AG08396 (cell line): ENCODE measurements around the gene NONO.
"Not testable (repeated sequence)": the region's sequence is repeated elsewhere in the genome, so short reads cannot be mapped to it uniquely, and the experiment has no call there.

Experiments
- DNase-seq: peaks from one replicate; pipeline ENCODE4 v3.0.0; 2012; ENCODE audit warnings: low spot score, mixed read lengths

NONO gene, protein sequence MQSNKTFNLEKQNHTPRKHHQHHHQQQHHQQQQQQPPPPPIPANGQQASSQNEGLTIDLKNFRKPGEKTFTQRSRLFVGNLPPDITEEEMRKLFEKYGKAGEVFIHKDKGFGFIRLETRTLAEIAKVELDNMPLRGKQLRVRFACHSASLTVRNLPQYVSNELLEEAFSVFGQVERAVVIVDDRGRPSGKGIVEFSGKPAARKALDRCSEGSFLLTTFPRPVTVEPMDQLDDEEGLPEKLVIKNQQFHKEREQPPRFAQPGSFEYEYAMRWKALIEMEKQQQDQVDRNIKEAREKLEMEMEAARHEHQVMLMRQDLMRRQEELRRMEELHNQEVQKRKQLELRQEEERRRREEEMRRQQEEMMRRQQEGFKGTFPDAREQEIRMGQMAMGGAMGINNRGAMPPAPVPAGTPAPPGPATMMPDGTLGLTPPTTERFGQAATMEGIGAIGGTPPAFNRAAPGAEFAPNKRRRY

DNA sequence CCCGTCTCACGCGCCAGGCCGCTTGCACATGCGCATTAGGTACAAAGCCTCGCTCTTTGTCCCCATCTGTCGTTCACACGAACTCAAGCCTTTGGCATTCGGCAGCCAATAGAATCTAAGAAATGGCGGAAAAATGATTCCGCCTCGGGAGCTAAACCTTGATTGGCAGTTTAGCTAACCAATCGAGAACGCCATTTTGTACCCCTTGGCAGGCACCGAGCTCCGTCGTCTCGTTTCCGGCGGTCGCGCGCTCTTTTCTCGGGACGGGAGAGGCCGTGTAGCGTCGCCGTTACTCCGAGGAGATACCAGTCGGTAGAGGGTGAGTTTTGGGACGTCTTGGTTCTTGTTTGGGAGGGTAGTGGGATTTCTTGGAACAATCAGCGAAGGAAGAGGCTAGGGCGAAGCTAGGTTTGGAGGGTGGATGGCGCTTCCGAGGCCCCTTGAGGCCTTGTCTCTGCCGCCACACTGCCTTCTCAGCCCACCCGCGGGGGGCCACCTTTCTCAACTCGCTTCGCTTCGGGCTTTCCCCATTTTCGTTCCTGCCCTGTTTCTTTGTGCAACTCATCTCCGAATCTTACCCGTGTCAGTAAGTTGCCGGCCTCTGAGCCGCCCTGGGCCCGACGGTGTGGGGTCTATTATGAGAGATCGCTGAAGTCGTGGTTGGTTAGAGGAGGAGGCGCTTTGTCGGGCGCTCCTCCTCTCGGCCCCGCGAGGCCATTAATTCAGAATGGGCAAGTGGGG, at the start of gene NONO:
TSS of gene NONO (plus strand) at position 233 of the 741 bp plus-strand sequence. CDS start 7,003 bp downstream, outside the sequence.
- DNase-seq, result peak; percentile 85

DNA sequence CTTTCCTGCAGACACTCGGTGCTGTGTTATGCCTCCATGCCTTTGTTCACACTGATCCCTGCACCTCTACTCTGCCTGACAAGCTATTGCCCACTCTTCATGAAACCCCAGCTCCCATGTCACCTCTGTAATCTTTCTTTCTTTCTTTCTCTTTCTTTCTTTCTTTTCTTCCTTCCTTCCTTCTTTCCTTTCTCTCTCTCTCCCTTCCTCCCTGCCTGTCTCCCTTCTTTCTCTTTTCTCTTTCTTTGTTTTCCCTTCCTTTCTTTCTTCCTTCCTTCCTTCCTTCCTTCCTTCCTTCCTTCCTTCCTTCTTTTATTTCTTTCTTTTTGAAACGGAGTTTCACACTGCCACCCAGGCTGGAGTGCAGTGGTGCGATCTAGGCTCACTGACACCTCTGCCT, 48.0 kb upstream of the NONO start:
- no peak for DNase-seq

DNA sequence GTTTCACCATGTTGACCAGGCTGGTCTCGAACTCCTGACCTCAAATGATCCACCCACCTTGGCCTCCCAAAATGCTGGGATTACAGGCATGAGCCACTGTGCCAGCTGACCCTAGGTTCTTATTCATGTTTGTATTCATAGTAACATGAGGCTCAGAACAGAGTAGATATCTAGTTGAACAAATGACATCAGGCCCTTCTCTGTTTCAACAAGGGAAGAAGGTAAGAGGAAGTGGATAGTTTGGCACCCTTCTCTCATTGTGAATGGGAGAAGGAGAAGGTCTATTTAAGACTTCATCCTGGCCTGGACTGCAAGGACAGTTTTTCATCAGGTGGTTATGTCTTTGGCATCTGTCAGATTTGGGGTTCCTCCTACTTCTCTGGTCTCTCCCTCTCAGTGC, 46.6 kb upstream of the NONO start:
- no peak for DNase-seq

DNA sequence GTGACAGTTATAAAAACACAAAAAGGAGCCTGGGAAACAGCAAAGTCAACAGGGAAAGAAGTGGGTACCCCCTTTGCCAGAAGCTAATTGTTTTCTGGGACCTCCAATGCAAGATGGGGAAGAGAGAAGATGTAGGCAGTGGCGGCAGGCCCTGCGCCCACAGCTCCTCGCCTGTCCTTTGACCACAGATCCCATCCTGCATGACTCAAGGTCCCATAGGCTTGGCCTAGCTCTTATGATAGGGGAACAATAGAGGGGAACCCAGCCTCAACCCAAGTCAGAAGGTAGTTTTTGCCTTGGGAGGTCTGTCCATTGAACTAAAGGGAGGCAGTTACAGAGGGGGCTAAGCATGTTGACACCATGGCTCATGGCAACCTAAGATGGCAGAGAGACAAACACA, 43.7 kb upstream of the NONO start:
- no peak for DNase-seq

DNA sequence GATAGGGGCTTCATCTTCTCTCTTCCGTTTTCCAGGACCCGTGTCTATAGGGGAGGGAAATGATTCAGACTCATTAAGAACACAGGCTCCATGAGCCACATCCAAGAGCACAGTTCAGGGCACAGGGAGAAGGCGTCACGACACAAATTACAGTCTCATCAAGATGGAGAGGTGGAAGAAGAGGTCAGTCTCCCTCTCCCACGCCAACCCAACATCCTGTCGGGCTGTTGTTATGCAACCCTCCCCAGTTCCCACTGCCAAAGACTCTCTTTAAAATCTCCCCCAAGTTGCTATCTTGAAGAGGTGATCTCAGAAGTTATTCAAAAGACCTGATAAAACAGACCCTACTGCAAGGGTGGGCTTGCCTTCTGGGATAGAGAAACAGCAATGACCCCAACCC, 42.1 kb upstream of the NONO start:
- no peak for DNase-seq

DNA sequence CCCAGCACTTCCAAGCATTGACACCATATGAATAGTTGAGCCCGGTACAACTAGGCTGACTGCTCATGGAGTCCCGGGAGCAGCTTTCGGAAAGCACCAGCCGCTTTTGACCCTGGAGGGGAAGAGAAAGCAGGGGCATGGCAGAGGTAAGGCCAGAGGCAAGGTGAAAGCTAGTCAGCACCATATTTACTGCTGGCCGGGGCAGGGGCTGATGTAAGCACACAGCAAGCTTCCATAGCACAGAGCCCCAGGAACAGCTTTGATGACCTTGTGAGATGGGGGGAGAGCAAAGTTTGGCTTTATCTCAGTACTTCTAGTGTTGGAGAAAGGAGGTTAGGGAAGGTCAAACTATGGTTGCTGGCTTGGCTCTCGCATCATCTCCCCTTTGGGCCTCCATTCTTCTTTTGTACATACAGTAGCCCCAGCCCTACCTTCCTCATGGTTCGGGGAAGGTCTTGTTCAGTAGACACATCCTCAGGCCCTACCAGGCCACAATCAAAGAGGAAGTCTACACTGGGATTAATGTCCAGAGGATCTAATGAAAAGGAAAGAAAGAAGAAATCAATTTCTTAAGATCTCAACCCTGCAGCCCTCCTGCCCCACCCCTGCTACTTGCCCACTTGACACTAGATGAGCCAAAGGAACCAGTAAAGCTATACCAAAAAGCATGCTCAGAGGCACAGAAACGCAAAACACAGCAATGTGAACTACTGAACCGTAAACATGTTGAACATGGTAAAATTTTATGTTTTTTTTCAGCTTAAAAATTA, 38.9 kb upstream of the NONO start:
- no peak for DNase-seq

DNA sequence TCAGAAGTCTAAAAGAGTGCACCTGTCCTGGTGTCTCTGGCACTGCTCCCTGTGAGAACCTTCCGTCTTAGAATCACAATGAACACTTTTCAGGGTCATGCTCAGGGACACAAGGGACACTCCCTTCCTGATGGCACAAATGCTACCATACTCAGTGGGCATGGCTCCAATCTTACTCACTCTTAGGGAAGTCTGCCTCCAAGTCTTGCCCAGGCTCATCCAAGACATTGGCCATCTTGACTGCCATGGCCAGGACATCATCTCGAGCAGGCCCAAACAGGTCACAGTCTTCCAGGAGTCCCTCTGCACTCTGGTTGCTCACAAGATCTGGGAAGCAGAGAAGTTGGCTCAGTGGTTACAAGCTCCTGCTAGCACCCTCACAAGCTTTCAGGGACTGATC, 38.3 kb upstream of the NONO start:
- DNase-seq, result no peak

DNA sequence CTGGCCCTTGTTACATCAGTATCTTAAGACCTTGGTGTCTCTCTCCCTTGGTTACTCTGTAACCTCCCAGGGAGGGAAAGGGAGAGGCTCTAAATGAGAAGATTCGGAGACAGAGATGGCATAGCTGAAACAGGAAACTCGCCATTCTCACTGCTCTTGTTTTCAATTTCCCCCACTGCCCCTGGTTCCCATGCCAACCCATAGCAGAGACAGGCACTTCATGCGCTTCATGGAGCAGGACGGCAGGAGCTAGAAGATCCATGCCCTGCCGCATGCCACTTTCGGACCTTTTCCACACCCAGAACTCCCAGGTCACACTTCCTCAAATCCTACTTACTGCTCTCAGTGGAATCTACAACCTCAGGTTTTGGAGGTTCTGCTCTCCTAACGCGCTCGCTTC, 32.6 kb upstream of the NONO start:
- no peak for DNase-seq

DNA sequence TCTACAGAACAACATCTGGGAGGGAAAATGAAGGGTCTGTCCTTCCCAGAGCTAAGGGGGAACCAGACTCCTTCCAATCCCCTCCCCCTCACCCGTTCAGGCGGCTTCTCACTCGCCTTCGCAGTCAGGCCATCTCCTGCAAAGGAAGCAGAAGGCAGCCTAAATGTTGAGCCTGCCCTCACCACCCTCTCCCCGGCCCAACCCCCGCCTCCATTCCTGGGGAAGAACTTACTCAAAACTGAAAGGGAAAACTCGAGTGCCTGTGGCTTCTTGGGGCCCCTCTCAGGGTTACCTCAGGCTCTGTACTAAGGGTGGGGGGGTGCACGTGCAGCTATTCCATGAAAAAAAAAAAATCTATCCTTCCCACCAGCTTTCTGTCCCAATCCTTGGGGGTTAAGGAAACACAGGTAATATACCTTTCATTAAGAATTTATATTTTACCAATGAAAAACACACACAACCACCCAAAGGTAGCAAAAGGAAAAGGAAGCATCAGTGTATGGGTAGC, 31.9 kb upstream of the NONO start:
- no peak for DNase-seq

DNA sequence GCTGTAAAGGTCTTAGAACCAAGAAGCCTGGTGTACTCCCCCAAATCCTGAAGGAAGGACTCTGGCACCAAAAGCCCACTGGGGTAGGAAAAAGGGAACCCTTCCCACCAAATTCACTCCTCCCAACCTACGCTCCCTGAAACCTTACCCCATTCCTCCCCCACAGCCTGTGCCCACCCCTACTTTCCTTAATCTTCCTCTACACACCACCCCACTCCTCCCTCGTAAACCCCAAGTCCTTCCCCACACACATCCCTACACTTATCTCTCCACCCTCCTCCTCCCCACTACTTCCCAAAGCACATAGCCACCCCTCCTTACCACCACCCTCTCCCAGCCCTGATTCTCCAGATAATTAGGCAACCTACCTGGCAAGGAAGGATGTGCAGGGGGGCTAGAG, 31.2 kb upstream of the NONO start:
- DNase-seq, result no peak

DNA sequence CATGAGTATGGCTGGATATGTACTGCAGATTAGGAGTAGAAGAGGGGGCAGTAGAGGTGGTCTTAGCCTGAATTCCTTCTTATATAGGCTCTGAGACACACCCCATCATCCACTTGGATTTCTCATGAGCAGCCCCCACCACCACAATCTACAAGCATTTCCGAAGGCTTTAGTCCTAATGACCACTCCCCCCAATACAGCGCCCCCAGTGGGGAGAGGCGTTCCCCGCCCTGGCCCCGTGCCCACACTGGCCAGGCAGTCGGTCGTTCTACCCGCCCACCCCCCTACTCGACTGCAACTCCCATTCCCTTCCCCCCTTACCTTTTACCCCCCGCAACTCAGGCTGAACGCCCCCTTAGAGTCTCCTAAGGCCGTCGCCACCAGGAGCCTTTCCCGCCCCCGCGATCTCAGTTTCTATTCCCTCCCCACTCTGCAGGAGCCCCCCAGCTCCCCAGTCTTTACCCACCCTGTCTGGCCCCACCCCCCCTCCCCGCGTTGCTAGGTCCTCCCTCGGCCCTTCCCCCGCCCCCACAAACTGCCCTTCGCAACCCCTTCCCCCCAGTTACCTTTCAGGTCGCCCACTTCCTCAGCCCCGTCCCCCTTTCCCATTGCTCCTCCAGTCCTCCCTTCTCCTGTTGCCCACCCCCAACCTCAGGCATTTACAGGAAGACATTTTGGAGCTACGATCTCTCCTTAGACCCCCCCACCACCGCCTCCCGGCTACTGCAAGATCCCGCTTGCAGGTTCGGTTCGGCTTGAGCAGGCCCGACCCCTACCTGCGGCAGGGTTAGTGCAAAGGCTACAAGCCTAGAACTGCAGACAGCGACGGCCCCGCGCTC, 30.0 kb upstream of the NONO start:
- peak; percentile 57 for DNase-seq

DNA sequence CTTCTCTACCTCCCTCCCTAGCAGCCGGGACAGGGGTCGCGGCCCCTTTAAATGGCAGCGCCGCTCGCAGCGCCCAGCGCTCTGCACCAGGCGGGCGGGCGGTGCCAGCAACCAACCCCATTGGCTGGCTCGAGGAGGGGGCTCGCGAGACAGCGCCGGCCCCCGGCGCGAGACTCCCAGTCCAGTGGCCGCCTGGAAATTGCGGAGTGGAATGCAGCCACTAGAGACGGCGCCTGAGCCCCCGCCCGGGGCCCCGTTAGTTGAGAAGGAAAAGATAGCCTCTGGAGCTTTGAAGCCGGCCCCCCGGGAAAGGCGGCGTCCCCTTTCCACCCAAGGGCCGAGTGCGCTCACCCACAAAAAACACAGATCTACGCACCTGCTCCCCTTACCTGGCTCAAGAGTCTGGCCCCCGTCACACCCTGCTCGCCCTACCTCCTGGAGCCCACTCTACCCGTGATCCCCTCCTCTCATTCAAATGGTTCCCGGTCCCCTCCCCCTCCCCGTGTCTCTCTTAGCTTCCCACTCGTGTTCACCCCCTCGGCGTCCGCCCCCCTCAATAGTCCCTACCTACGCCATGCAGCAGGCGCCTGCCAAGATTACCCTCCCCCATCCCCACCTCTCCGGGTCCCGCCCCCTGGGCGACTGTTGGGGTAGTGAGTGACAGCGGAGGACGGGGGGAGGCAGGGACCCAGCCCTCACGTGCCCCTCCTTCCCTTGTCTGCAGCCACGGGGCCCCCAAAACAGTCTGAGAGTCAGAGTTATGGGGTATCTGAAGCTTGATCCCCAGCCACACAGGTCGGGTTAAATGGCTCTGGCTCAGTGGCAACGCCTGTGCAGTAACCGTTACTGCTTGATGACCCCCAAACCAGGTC, 29.1 kb upstream of the NONO start, which contains the start of gene ZMYM3:
TSS of gene ZMYM3 (minus strand) at position 49 of the 872 bp plus-strand sequence. CDS start 885 bp downstream, outside the sequence.
- peak; percentile 92 for DNase-seq

DNA sequence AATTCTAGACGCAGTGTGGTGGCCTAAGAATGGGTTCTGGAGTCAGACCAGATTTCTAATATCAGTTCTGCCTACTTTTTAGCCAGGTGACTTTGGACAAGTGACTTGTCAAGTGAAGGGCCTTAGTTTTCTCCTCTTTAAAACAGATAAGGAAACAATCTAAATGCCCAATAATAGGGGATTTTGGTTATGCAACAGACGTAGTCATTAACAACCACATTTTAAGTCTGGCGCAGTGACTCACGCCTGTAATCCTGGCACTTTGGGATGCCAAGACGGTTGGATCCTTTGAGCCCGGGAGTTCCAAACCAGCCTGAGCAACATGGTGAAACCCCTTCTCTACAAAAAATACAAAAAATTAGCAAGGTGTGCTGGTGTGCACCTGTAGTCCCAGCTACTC, 27.4 kb upstream of the NONO start:
- DNase-seq, result no peak

DNA sequence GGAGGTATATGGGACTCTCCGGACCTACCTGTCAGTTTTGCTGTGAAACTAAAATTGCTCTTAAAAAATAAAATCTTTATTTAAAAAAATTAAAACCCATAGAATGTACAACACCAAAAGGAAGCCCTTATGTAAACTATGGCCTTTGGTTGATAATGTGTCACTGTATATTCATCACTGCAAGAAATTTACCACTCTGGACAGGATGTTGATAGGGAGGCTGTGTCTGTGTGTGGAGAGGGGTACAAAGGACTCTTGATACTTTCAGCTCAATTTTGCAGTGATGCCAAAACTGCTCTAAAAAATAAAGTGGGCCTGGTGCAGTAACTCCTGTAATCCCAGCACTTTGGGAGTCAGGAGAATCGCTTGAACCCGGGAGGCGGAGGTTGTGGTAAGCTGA, 26.6 kb upstream of the NONO start:
- DNase-seq, result no peak

DNA sequence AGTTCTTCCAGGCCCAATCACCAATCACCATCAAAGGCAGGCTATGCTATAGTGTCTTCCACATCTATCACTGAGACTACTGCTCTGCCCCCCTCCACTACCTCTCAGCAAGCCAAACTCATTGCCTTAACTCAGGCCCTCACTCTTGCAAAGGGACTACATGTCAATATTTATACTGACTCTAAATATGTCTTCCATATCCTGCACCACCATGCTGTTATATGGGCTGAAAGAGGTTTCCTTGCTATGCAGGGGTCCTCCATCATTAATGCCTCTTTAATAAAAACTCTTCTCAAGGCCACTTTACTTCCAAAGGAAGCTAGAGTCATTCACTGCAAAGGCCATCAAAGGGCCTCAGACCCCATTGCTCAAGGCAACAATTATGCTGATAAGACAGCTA, 14.8 kb upstream of the NONO start:
- not testable (repeated sequence) for DNase-seq

DNA sequence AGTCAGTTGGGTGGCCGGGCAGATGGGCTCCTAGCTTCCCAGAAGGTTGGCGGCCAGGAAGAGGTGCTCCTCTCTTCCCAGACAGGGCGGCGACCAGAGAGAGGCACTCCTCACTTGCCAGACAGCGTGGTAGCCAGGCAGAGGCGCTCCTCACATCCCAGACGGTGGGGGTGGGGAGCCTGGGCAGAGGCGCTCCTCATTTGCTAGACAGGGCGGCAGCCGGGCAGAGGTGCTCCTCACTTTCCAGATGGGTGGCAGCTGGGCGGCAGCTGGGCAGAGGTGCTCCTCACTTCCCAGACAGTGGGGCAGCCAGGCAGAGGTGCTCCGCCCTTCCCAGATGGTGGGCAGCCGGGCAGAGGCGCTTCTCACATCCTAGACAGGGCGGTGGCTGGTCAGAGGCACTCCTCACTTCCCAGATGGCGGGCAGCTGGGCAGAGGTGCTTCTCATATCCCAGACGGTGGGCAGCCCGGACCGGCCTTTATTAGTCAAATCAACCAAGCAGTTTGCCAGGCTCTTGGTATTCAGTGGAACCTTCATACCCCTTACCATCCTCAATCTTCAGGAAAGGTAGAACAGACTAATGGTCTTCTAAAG, 13.5 kb upstream of the NONO start:
- DNase-seq, result no peak

DNA sequence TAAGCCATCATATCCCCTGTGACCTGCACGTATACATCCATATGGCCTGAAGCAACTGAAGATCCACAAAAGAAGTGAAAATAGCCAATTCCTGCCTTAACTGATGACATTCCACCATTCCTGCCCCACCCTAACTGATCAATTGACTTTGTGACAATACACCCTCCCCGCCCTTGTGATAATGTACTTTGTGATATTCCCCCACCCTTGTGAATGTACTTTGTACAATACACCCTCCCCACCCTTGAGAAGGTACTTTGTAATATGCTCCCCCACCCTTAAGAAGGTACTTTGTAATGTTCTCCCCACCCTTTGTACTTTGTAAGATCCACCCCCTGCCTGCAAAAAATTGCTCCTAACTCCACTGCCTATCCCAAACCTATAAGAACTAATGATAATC, 11.1 kb upstream of the NONO start:
- DNase-seq, result not testable (repeated sequence)

DNA sequence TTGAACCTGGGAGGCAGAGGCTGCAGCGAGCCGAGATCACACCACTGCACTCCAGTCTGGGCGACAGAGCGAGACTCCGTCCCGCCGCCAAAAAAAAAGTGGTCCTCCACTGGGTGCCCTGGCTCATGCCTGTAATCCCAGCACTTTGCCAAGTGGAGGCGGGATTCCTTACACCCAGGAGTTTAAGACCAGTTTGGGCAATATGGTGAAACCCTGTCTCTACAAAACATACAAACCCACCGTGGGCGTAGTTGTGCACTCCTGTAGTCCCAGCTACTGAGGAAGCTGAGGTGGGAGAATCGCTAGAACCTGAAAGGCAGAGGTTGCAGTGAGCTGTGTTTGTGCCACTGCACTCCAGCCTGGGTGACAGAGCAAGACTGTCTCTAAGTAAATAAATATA, 2.1 kb upstream of the NONO start:
- DNase-seq, result not testable (repeated sequence)

DNA sequence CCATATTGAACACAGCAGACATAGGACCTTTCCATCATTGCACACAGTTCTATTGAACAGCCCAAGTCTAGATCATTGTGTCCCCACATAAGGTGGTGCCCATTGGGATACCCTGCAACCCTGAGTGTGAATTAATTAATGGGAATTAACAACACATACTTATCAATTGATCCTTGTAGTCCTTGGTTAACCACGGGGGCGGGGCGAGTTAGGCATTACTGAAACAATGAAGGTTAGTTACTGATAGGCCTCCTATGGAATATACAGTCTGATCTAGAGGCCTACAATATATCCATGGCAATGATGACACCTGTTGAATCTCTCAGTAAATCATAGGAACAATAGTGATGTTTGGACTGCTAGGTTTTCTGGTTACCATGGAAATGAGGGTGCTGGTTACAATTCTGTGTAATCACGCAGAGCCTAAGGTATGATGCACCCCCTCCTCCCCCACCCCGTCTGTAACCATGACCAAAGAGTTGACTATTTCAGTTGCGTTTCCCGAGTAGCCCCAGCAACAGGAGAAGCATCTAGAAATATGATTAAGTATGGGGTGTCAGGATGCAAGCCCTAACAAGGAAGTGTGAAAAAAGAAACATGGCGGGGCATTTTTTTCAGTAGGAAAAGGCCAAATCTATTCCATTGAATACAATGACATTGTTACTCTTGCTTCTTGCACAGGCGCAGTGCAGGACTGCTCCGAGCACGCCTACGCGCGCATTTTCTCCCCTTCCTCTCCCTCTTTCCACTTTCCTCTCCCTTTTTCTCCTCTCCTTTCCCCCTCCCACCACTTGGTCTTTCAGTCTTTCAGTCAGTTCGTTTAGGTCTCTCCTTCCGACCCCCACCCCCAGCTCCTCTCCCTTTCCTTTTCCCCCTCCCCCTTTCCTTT, 677 bp upstream of the NONO start:
- DNase-seq, result no peak
